Hepatocyte (in vitro differentiated cells): Measurements from ENCODE around the gene EDARADD. TPM values are rescaled to one million over a fixed set of nuclear protein-coding genes. Genes with fewer than 3 reads are reported as not detected.

Experiments used
- DNase-seq: peaks from one replicate; pipeline ENCODE4 v3.0.0-alpha.2; 2016; ENCODE audit warnings: low spot score
- H2AFZ ChIP-seq: fragments of 200-600 bp; sonication (generic); 2 replicates; pipeline ENCODE4 v1.6.0; 2016; ENCODE audit warnings: antibody characterized with exemption, mild to moderate bottlenecking
- H3K27ac ChIP-seq: fragments of 200-600 bp; sonication (generic); 2 replicates; pipeline ENCODE4 v1.5.1; 2016; ENCODE audit warnings: mild to moderate bottlenecking
- H3K27me3 ChIP-seq: fragments of 200-600 bp; sonication (generic); 2 replicates; pipeline ENCODE4 v1.6.1; 2016
- H3K36me3 ChIP-seq: fragments of 200-600 bp; sonication (generic); replicated peaks from 2 replicates; pipeline ENCODE4 v1.5.1; 2016; ENCODE audit warnings: low read depth; ENCODE audit not compliant: insufficient read depth
- H3K4me1 ChIP-seq: fragments of 200-600 bp; sonication (generic); 2 replicates; pipeline ENCODE4 v1.5.1; 2016; ENCODE audit warnings: mild to moderate bottlenecking, moderate library complexity; ENCODE audit not compliant: insufficient read depth
- H3K4me2 ChIP-seq: fragments of 200-600 bp; sonication (generic); 2 replicates; pipeline ENCODE4 v1.6.0; 2016
- H3K4me3 ChIP-seq: fragments of 200-600 bp; sonication (generic); 2 replicates; pipeline ENCODE4 v1.5.1; 2016; ENCODE audit warnings: mild to moderate bottlenecking
- H3K79me2 ChIP-seq: fragments of 200-600 bp; sonication (generic); 2 replicates; pipeline ENCODE4 v1.6.0; 2017; ENCODE audit warnings: mild to moderate bottlenecking
- H3K9me2 ChIP-seq: fragments of 200-600 bp; sonication (generic); replicated peaks from 2 replicates; pipeline ENCODE4 v1.6.0; 2017; ENCODE audit warnings: mild to moderate bottlenecking; ENCODE audit not compliant: insufficient read depth
- H3K9me3 ChIP-seq: fragments of 200-600 bp; sonication (generic); 2 replicates; pipeline ENCODE4 v1.5.1; 2016; ENCODE audit warnings: low read depth, mild to moderate bottlenecking
- H4K20me1 ChIP-seq: fragments of 200-600 bp; sonication (generic); 2 replicates; pipeline ENCODE4 v1.6.0; 2016; ENCODE audit warnings: mild to moderate bottlenecking; ENCODE audit not compliant: insufficient read depth, poor library complexity, severe bottlenecking
- CTCF ChIP-seq: fragments of 200-600 bp; sonication (generic); IDR thresholded peaks from 2 replicates; pipeline ENCODE4 v1.5.1; 2016; ENCODE audit warnings: antibody characterized with exemption, mild to moderate bottlenecking; ENCODE audit not compliant: poor library complexity
- EZH2 ChIP-seq: fragments of 200-600 bp; sonication (generic); IDR thresholded peaks from 2 replicates; pipeline ENCODE4 v1.6.1; 2016; ENCODE audit warnings: antibody characterized with exemption, mild to moderate bottlenecking, borderline replicate concordance
- EZH2phosphoT487 ChIP-seq: fragments of 200-600 bp; sonication (generic); IDR thresholded peaks from one replicate; pipeline ENCODE4 v1.6.1; 2018; ENCODE audit warnings: antibody characterized with exemption, mild to moderate bottlenecking, low read depth, moderate library complexity; ENCODE audit not compliant: unreplicated experiment, severe bottlenecking
- WGBS: methylation state at CpG from one replicate; pipeline ENCODE4 v1.1.6; 2016; ENCODE audit warnings: low lambda C conversion rate; ENCODE audit errors: missing lambda C conversion rate; 5-methylcytosine and 5-hydroxymethylcytosine counted together
- polyA plus RNA-seq: library from polyadenylated mRNA; unstranded; fragments of >200 nt; fragmentation: Nextera tagmentation; extraction: Ambion mirVana; gene quantifications from 2 replicates; pipeline ENCODE4 v1.2.1, GENCODE V29; 2016
- total RNA-seq: library from RNA; depleted of rRNA; stranded (reverse); fragments of >200 nt; gene quantifications from 2 replicates; pipeline ENCODE4 v1.2.3, GENCODE V29; 2014

The EDARADD gene
- total and polyA plus RNA-seq, 2 experiments from 2014 or later: 1.7 to 4.5 TPM

- H3K36me3 ChIP-seq: no peaks in the 10 kb centered on the region
- no peaks in the 10 kb centered on the region for H3K9me3 ChIP-seq
- H3K4me2 ChIP-seq: peak overlapping the region; percentile 54
- peaks cover 8% of the 10 kb centered on the region for H3K4me1 ChIP-seq
- no peaks in the 10 kb centered on the region for H3K27me3 ChIP-seq
- H3K27ac ChIP-seq: peak overlapping the region; percentile 55
- no peak overlapping the region for H2AFZ ChIP-seq
- WGBS: 42% methylated on average over 8 of the region's 8 CpGs
- DNase-seq: no peak
- no peaks in the 10 kb centered on the region for H3K9me2 ChIP-seq
- TF ChIP-seq EZH2phosphoT487 (no peak), EZH2 (no peak)
- H3K79me2 ChIP-seq: peaks cover 11% of the 10 kb centered on the region
- H3K4me3 ChIP-seq: no peak overlapping the region
- no peaks in the 10 kb centered on the region for H4K20me1 ChIP-seq
These were observed 6.0 kb downstream of the EDARADD start for GRCh38 chr1:236400061-236400603.

- H3K4me3 ChIP-seq: no peak overlapping the region
- no peaks in the 10 kb centered on the region for H4K20me1 ChIP-seq
- H3K4me1 ChIP-seq: peaks cover 8% of the 10 kb centered on the region
- no peak overlapping the region for H3K4me2 ChIP-seq
- no peaks in the 10 kb centered on the region for H3K36me3 ChIP-seq
- no peak for DNase-seq
- no peak overlapping the region for H2AFZ ChIP-seq
- no peak for TF ChIP-seq EZH2
- no peak for TF ChIP-seq CTCF
- no peak for TF ChIP-seq EZH2phosphoT487
- 94% methylated on average over 7 of the region's 7 CpGs for WGBS
- no peaks in the 10 kb centered on the region for H3K9me2 ChIP-seq
- no peaks in the 10 kb centered on the region for H3K9me3 ChIP-seq
- peaks cover 6% of the 10 kb centered on the region for H3K79me2 ChIP-seq
- no peaks in the 10 kb centered on the region for H3K27me3 ChIP-seq
- no peak overlapping the region for H3K27ac ChIP-seq
These were observed 7.6 kb downstream of the EDARADD start for GRCh38 chr1:236401698-236402097.

- DNase-seq: no peak
- H3K4me2 ChIP-seq: peak overlapping the region; percentile 34
- no peaks in the 10 kb centered on the region for H3K27me3 ChIP-seq
- no peaks in the 10 kb centered on the region for H3K9me2 ChIP-seq
- WGBS: 48% methylated on average over 18 of the region's 18 CpGs
- no peaks in the 10 kb centered on the region for H3K36me3 ChIP-seq
- no peaks in the 10 kb centered on the region for H4K20me1 ChIP-seq
- H2AFZ ChIP-seq: peak overlapping the region; percentile 24
- peaks cover 8% of the 10 kb centered on the region for H3K4me1 ChIP-seq
- TF ChIP-seq EZH2: no peak
- no peak for TF ChIP-seq CTCF
- TF ChIP-seq EZH2phosphoT487: no peak
- no peak overlapping the region for H3K27ac ChIP-seq
- no peaks in the 10 kb centered on the region for H3K9me3 ChIP-seq
- H3K79me2 ChIP-seq: peaks cover 6% of the 10 kb centered on the region
- H3K4me3 ChIP-seq: no peak overlapping the region
These were observed 10.0 kb downstream of the EDARADD start for GRCh38 chr1:236403905-236404696.

- TF ChIP-seq CTCF: no peak
- TF ChIP-seq EZH2: no peak
- TF ChIP-seq EZH2phosphoT487: no peak
- no peaks in the 10 kb centered on the region for H3K27me3 ChIP-seq
- no peak overlapping the region for H3K4me2 ChIP-seq
- no peak overlapping the region for H2AFZ ChIP-seq
- no peaks in the 10 kb centered on the region for H4K20me1 ChIP-seq
- no peaks in the 10 kb centered on the region for H3K9me3 ChIP-seq
- peaks cover 4% of the 10 kb centered on the region for H3K4me1 ChIP-seq
- WGBS: 88% methylated on average over 5 of the region's 5 CpGs
- H3K4me3 ChIP-seq: no peak overlapping the region
- no peaks in the 10 kb centered on the region for H3K9me2 ChIP-seq
- peaks cover 4% of the 10 kb centered on the region for H3K79me2 ChIP-seq
- H3K36me3 ChIP-seq: no peaks in the 10 kb centered on the region
- no peak overlapping the region for H3K27ac ChIP-seq
- no peak for DNase-seq
These were observed 13.0 kb downstream of the EDARADD start for GRCh38 chr1:236407059-236407458.
